ENCODE measurements around the gene TUBGCP6.

The TUBGCP6 gene

GRCh38 chr22:50199251-50199721 lies 45.5 kb downstream of the TUBGCP6 start:
- no peak for DNase-seq (ENCODE audit: extremely low spot score)
- POLR2A ChIA-PET = interaction anchor here (1.5 kb wide), 1 partner anchor 9 kb away, joined by 5 read pairs; no protein-coding TSS in a partner anchor
- no peak for TF ChIP-seq NFRKB (IDR thresholded peaks at IDR 0.05)
- TF ChIP-seq HDGF (IDR thresholded peaks at IDR 0.05; ENCODE audit: borderline replicate concordance) = no peak
- TF ChIP-seq L3MBTL2 (conservative IDR thresholded peaks at IDR 0.05) = no peak
- no peak for TF ChIP-seq PKNOX1 (IDR thresholded peaks at IDR 0.05)
- no peak for TF ChIP-seq FOXA1 (IDR thresholded peaks at IDR 0.05)
- no peak for TF ChIP-seq SUZ12 (IDR thresholded peaks at IDR 0.05)
- TF ChIP-seq ELF4 (IDR thresholded peaks at IDR 0.05) = no peak
- TF ChIP-seq CTBP1 (IDR thresholded peaks at IDR 0.05; ENCODE audit: borderline replicate concordance) = no peak
- no peak for TF ChIP-seq TARDBP (IDR thresholded peaks at IDR 0.05)
- TF ChIP-seq LEF1 (IDR thresholded peaks at IDR 0.05; ENCODE audit: borderline replicate concordance) = no peak
- TF ChIP-seq SP1 (IDR thresholded peaks at IDR 0.05) = no peak
- TF ChIP-seq ZNF384 (IDR thresholded peaks at IDR 0.05) = no peak
- CTCF ChIA-PET = no interaction called here

- POLR2A ChIA-PET = no interaction called here
- CTCF ChIA-PET = no interaction called here
- no peak for TF ChIP-seq ARNT (IDR thresholded peaks at IDR 0.05)
- no peak for TF ChIP-seq FOXM1 (IDR thresholded peaks at IDR 0.05; ENCODE audit: borderline replicate concordance)
- TF ChIP-seq HDGF (IDR thresholded peaks at IDR 0.05; ENCODE audit: borderline replicate concordance) = no peak
- TF ChIP-seq FOXA1 (IDR thresholded peaks at IDR 0.05) = no peak
- no peak for TF ChIP-seq CTBP1 (IDR thresholded peaks at IDR 0.05; ENCODE audit: borderline replicate concordance)
- TF ChIP-seq ELF4 (IDR thresholded peaks at IDR 0.05) = no peak
- TF ChIP-seq ZNF384 (IDR thresholded peaks at IDR 0.05) = no peak
- TF ChIP-seq FOXK2 (IDR thresholded peaks at IDR 0.05) = no peak
- TF ChIP-seq NFRKB (IDR thresholded peaks at IDR 0.05) = no peak
- TF ChIP-seq LEF1 (IDR thresholded peaks at IDR 0.05; ENCODE audit: borderline replicate concordance) = no peak
- no peak for DNase-seq (ENCODE audit: extremely low spot score)
These were observed 46.2 kb downstream of the TUBGCP6 start for GRCh38 chr22:50198624-50199017.

- ChIA-PET CTCF (no interaction called here), POLR2A (no interaction called here)
- no peak for TF ChIP-seq PKNOX1 (IDR thresholded peaks at IDR 0.05)
- no peak for TF ChIP-seq FOXK2 (IDR thresholded peaks at IDR 0.05)
- no peak for TF ChIP-seq FOXM1 (IDR thresholded peaks at IDR 0.05; ENCODE audit: borderline replicate concordance)
- TF ChIP-seq SP1 (IDR thresholded peaks at IDR 0.05) = no peak
- no peak for TF ChIP-seq LEF1 (IDR thresholded peaks at IDR 0.05; ENCODE audit: borderline replicate concordance)
- TF ChIP-seq TARDBP (IDR thresholded peaks at IDR 0.05) = no peak
- no peak for TF ChIP-seq SUZ12 (IDR thresholded peaks at IDR 0.05)
- TF ChIP-seq ELF4 (IDR thresholded peaks at IDR 0.05) = no peak
- TF ChIP-seq FOXA1 (IDR thresholded peaks at IDR 0.05) = no peak
- TF ChIP-seq L3MBTL2 (conservative IDR thresholded peaks at IDR 0.05) = no peak
- no peak for TF ChIP-seq CTBP1 (IDR thresholded peaks at IDR 0.05; ENCODE audit: borderline replicate concordance)
- TF ChIP-seq ARNT (IDR thresholded peaks at IDR 0.05) = no peak
- no peak for TF ChIP-seq NFRKB (IDR thresholded peaks at IDR 0.05)
- TF ChIP-seq BHLHE40 (IDR thresholded peaks at IDR 0.05; ENCODE audit: borderline replicate concordance) = no peak
- no peak for TF ChIP-seq HDGF (IDR thresholded peaks at IDR 0.05; ENCODE audit: borderline replicate concordance)
- TF ChIP-seq ZNF384 (IDR thresholded peaks at IDR 0.05) = no peak
- DNase-seq (ENCODE audit: extremely low spot score) = no peak
These were observed 46.8 kb downstream of the TUBGCP6 start for GRCh38 chr22:50197856-50198623.

DNA sequence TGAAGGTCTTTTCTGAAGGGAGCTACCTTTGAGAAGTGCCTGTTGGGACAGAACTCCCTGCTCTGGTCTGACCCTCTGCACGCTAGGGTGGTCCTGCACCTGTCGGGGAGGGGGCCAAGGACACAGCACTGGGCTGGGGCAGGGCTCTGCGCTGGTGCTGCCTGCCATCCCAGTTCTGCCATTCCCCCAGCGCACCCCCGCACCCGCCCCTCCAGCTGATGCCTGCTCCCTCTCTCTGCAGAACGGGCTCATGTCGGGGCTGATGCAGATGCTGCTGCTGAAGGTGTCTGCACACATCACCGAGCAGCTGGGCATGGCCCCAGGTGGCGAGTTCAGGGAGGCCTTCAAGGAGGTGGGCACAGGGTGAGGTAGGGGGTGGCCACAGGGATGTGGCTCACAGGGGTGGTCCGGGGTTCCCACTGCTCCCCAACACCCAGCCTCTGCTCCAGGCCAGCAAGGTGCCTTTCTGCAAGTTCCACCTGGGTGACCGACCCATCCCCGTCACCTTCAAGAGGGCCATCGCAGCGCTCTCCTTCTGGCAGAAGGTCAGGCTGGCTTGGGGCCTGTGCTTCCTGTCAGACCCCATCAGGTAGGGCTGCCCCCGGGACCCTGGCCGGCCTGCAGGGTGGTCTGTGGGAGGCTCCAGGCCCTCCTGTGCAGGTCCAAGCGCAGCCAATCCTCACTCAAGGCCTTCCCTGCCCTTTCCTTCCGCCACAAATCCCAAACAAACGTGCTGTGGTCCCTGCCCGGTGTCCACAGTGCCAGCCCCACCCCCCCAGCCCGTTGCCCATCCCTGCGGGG lies 47.6 kb downstream of the TUBGCP6 start:
- no peak for TF ChIP-seq TARDBP (IDR thresholded peaks at IDR 0.05)
- no peak for TF ChIP-seq FOXA1 (IDR thresholded peaks at IDR 0.05)
- no peak for TF ChIP-seq FOXM1 (IDR thresholded peaks at IDR 0.05; ENCODE audit: borderline replicate concordance)
- no peak for TF ChIP-seq HDGF (IDR thresholded peaks at IDR 0.05; ENCODE audit: borderline replicate concordance)
- TF ChIP-seq SUZ12 (IDR thresholded peaks at IDR 0.05) = no peak
- no peak for TF ChIP-seq PKNOX1 (IDR thresholded peaks at IDR 0.05)
- no peak for TF ChIP-seq SP1 (IDR thresholded peaks at IDR 0.05)
- TF ChIP-seq CTBP1 (IDR thresholded peaks at IDR 0.05; ENCODE audit: borderline replicate concordance) = no peak
- TF ChIP-seq FOXK2 (IDR thresholded peaks at IDR 0.05) = no peak
- no peak for TF ChIP-seq BHLHE40 (IDR thresholded peaks at IDR 0.05; ENCODE audit: borderline replicate concordance)

DNA sequence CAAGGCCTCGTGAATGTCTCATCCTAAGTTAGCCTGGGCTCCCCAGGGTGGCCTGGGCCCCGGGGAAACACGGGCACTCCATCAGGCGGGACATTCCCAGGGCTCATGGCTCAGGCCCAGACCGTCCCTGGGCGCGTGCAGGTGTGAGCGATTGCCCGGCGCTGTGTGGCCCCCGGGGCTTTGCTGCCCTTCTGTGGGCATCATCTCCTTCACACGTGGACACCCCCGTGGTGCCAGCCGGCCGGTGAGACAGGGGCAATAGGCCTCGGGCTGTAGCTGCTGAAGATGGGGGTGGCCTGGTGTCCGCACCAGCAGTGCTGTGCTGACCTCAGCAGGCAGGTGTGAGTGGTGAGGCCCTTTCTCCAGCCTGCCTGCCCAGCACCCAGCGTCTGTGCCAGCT lies 48.6 kb downstream of the TUBGCP6 start:
- POLR2A ChIA-PET = interaction anchor here (1.0 kb wide), 1 partner anchor 46 kb away, joined by 4 read pairs; no protein-coding TSS in a partner anchor
- DNase-seq (ENCODE audit: extremely low spot score) = no peak
- CTCF ChIA-PET = no interaction called here
- TF ChIP-seq L3MBTL2 (conservative IDR thresholded peaks at IDR 0.05) (no peak), FOXM1 (IDR thresholded peaks at IDR 0.05; ENCODE audit: borderline replicate concordance) (no peak), NFRKB (IDR thresholded peaks at IDR 0.05) (no peak), FOXK2 (IDR thresholded peaks at IDR 0.05) (no peak), TARDBP (IDR thresholded peaks at IDR 0.05) (no peak), BHLHE40 (IDR thresholded peaks at IDR 0.05; ENCODE audit: borderline replicate concordance) (no peak), HDGF (IDR thresholded peaks at IDR 0.05; ENCODE audit: borderline replicate concordance) (no peak), ZNF384 (IDR thresholded peaks at IDR 0.05) (no peak), ELF4 (IDR thresholded peaks at IDR 0.05) (no peak), FOXA1 (IDR thresholded peaks at IDR 0.05) (no peak), SP1 (IDR thresholded peaks at IDR 0.05) (no peak), PKNOX1 (IDR thresholded peaks at IDR 0.05) (no peak), ARNT (IDR thresholded peaks at IDR 0.05) (no peak), SUZ12 (IDR thresholded peaks at IDR 0.05) (no peak), LEF1 (IDR thresholded peaks at IDR 0.05; ENCODE audit: borderline replicate concordance) (no peak), CTBP1 (IDR thresholded peaks at IDR 0.05; ENCODE audit: borderline replicate concordance) (no peak)

More for the DNA sequence above, 47.6 kb downstream of the TUBGCP6 start:
- no peak for DNase-seq (ENCODE audit: extremely low spot score)
- POLR2A ChIA-PET = interaction anchor here (1.0 kb wide), 1 partner anchor 47 kb away, joined by 4 read pairs; no protein-coding TSS in a partner anchor
- CTCF ChIA-PET = no interaction called here
